Tibial nerve (tissue), 4 donors: ENCODE measurements around the gene CYP2C8. TPM values are rescaled to one million over a fixed set of nuclear protein-coding genes. Genes with fewer than 3 reads are reported as not detected.
"Not testable (repeated sequence)": the region's sequence is repeated elsewhere in the genome, so short reads cannot be mapped to it uniquely, and the experiment has no call there.

ENCODE experiments used
- DNase-seq, 2 donors: peaks; one replicate each; pipeline ENCODE4 v3.0.0-alpha.2; 2019; ENCODE audit warnings: low spot score in 2 of 2
- H3K27ac ChIP-seq, 4 donors: fragments of 200-600 bp; sonication (generic) in 3 of 4; one replicate each; pipeline ENCODE4 v1.5.1; 2017 to 2019; ENCODE audit warnings: mild to moderate bottlenecking in 1 of 4
- H3K27me3 ChIP-seq, 2 donors: fragments of 200-600 bp; sonication (generic) in 1 of 2; one replicate each; pipeline versions ENCODE4 v1.5.1 to v1.6.0; 2017 to 2019
- H3K36me3 ChIP-seq, 3 donors: fragments of 200-600 bp; sonication (generic); one replicate each; pipeline ENCODE4 v1.5.1; 2018 to 2019
- H3K4me1 ChIP-seq, 4 donors: fragments of 200-600 bp; sonication (generic) in 3 of 4; one replicate each; pipeline ENCODE4 v1.5.1; 2017 to 2019
- H3K4me3 ChIP-seq, 4 donors: fragments of 200-600 bp; sonication (generic) in 3 of 4; one replicate each; pipeline ENCODE4 v1.5.1; 2017 to 2019; ENCODE audit warnings: mild to moderate bottlenecking in 1 of 4, moderate library complexity in 1 of 4
- H3K9me3 ChIP-seq, 4 donors: fragments of 200-600 bp; sonication (generic) in 3 of 4; one replicate each; pipeline ENCODE4 v1.5.1; 2017 to 2019
- CTCF ChIP-seq, 5 experiments: fragments of 200-600 bp in 3 of 5; fragments of 450-650 bp in 2 of 5; sonication (generic) in 3 of 5; IDR thresholded peaks; one replicate each; pipeline ENCODE4 v1.5.1; 2016 to 2019; ENCODE audit warnings: antibody characterized with exemption in 5 of 5, mild to moderate bottlenecking in 3 of 5, moderate library complexity in 2 of 5
- EP300 ChIP-seq, 2 donors: sonication (generic); formaldehyde crosslinking; IDR thresholded peaks; one replicate each; pipeline ENCODE4 v1.6.1; 2017; ENCODE audit warnings: antibody characterized with exemption in 2 of 2, mild to moderate bottlenecking in 1 of 2
- POLR2A ChIP-seq, 2 donors: fragments of 450-650 bp; IDR thresholded peaks; one replicate each; pipeline ENCODE4 v1.6.1; 2017; ENCODE audit warnings: antibody characterized with exemption in 2 of 2, mild to moderate bottlenecking in 2 of 2, moderate library complexity in 2 of 2
- WGBS, 2 donors: methylation state at CpG; one replicate each; pipeline ENCODE4 v1.1.5; 2018; 5-methylcytosine and 5-hydroxymethylcytosine counted together
- total RNA-seq, 4 donors: library from RNA; depleted of rRNA; stranded (reverse); fragments of >200 nt; gene quantifications; one replicate each; pipeline ENCODE4 v1.1.0, GENCODE V29; 2016

The CYP2C8 gene
- total RNA-seq, 4 donors from 2014 or later = 0.90 to 1.0 TPM; not detected in 2

- no peak for TF ChIP-seq EP300 (IDR thresholded peaks at IDR 0.05)
- TF ChIP-seq CTCF (IDR thresholded peaks at IDR 0.05) = no peak
- TF ChIP-seq POLR2A (IDR thresholded peaks at IDR 0.05) = no peak
- Histone ChIP-seq H3K9me3 (no peaks in the 10 kb centered on the region), H3K27me3 (no peaks in the 10 kb centered on the region), H3K4me3 (no peak overlapping the region), H3K4me1 (no peaks in the 10 kb centered on the region), H3K27ac (no peak overlapping the region), H3K36me3 (no peaks in the 10 kb centered on the region)
- no peak for DNase-seq
Observed at GRCh38 chr10:95077556-95077955, 8.3 kb upstream of the CYP2C8 start.

GRCh38 chr10:95071107-95071660 is 1.9 kb upstream of the CYP2C8 start:
- WGBS, 2 donors = 57 to 67% methylated on average over 3 of the region's 3 CpGs
- Histone ChIP-seq H3K4me1 (no peaks in the 10 kb centered on the region), H3K9me3 (peaks cover 0 to 10% (median 0%) of the 10 kb centered on the region in 4 donors), H3K36me3 (no peaks in the 10 kb centered on the region), H3K27ac (no peak overlapping the region), H3K27me3 (no peaks in the 10 kb centered on the region), H3K4me3 (no peak overlapping the region)
- no peak for DNase-seq
- TF ChIP-seq POLR2A (IDR thresholded peaks at IDR 0.05) (no peak), CTCF (IDR thresholded peaks at IDR 0.05) (no peak), EP300 (IDR thresholded peaks at IDR 0.05) (no peak)

- not testable (repeated sequence) for H3K4me3 ChIP-seq, H3K4me1 ChIP-seq, H3K36me3 ChIP-seq, H3K27me3 ChIP-seq, DNase-seq, H3K27ac ChIP-seq
- peaks cover 0 to 22% (median 2%) of the 10 kb centered on the region in 4 donors for H3K9me3 ChIP-seq
- WGBS, 2 donors = 67 to 83% methylated on average over 4 of the region's 4 CpGs
Observed at GRCh38 chr10:95064125-95064524, 5.2 kb downstream of the CYP2C8 start.

GRCh38 chr10:95056744-95057363 is 12.4 kb downstream of the CYP2C8 start:
- DNase-seq = no peak
- Histone ChIP-seq H3K27ac (no peak overlapping the region), H3K27me3 (no peaks in the 10 kb centered on the region), H3K36me3 (no peaks in the 10 kb centered on the region), H3K4me3 (no peak overlapping the region), H3K4me1 (no peaks in the 10 kb centered on the region), H3K9me3 (peaks cover 0 to 14% (median 0%) of the 10 kb centered on the region in 4 donors)
- TF ChIP-seq CTCF (IDR thresholded peaks at IDR 0.05) (no peak), POLR2A (IDR thresholded peaks at IDR 0.05) (no peak), EP300 (IDR thresholded peaks at IDR 0.05) (no peak)
- WGBS, 2 donors = 70 to 85% methylated on average over 3 of the region's 3 CpGs

GRCh38 chr10:95049919-95050318 is 19.4 kb downstream of the CYP2C8 start:
- H3K27me3 ChIP-seq = no peaks in the 10 kb centered on the region
- H3K27ac ChIP-seq = no peak overlapping the region
- no peaks in the 10 kb centered on the region for H3K36me3 ChIP-seq
- H3K4me1 ChIP-seq = no peaks in the 10 kb centered on the region
- 78 to 84% methylated on average over 2 of the region's 2 CpGs for WGBS, 2 donors
- H3K9me3 ChIP-seq = peaks cover 0 to 17% (median 0%) of the 10 kb centered on the region in 4 donors
- no peak for DNase-seq
- H3K4me3 ChIP-seq = no peak overlapping the region
- TF ChIP-seq EP300 (IDR thresholded peaks at IDR 0.05) (no peak), CTCF (IDR thresholded peaks at IDR 0.05) (no peak), POLR2A (IDR thresholded peaks at IDR 0.05) (no peak)
